Omental fat pad (tissue), 4 donors: ENCODE results near the gene SIM2. TPM values are rescaled to one million over a fixed set of nuclear protein-coding genes. Genes with fewer than 3 reads are reported as not detected.

Source experiments
- ATAC-seq: fragments of 150-250 bp; one replicate; pipeline ENCODE4 v1.9.1; 2016; ENCODE audit warnings: mild to moderate bottlenecking, moderate library complexity; ENCODE audit not compliant: low FRiP score
- DNase-seq: peaks from one replicate; pipeline ENCODE4 v3.0.0-alpha.2; 2019; ENCODE audit warnings: low spot score
- CTCF ChIP-seq, 3 donors: fragments of 450-650 bp; IDR thresholded peaks; one replicate each; pipeline ENCODE4 v1.5.1; 2016 to 2017; ENCODE audit warnings: antibody characterized with exemption in 3 of 3, mild to moderate bottlenecking in 3 of 3, moderate library complexity in 2 of 3
- total RNA-seq, 4 donors: library from RNA; depleted of rRNA; stranded (reverse); fragments of >200 nt; gene quantifications; one replicate each; pipeline ENCODE4 v1.1.0, GENCODE V29; 2016

The SIM2 gene
- total RNA-seq, 4 donors from 2014 or later: 3.2 TPM; not detected in 3

- ATAC-seq: no peak
- no peak for DNase-seq
- TF ChIP-seq CTCF (IDR thresholded peaks at IDR 0.05): no peak
These were observed 2.4 kb upstream of the SIM2 start for GRCh38 chr21:36696390-36697059.

- DNase-seq (no peak), ATAC-seq (no peak)
- TF ChIP-seq CTCF (IDR thresholded peaks at IDR 0.05): no peak
These were observed 1.7 kb upstream of the SIM2 start for GRCh38 chr21:36697060-36697850.

GRCh38 chr21:36697851-36698384 lies 997 bp upstream of the SIM2 start:
- no peak for DNase-seq
- TF ChIP-seq CTCF (IDR thresholded peaks at IDR 0.05): no peak
- ATAC-seq: no peak

DNA sequence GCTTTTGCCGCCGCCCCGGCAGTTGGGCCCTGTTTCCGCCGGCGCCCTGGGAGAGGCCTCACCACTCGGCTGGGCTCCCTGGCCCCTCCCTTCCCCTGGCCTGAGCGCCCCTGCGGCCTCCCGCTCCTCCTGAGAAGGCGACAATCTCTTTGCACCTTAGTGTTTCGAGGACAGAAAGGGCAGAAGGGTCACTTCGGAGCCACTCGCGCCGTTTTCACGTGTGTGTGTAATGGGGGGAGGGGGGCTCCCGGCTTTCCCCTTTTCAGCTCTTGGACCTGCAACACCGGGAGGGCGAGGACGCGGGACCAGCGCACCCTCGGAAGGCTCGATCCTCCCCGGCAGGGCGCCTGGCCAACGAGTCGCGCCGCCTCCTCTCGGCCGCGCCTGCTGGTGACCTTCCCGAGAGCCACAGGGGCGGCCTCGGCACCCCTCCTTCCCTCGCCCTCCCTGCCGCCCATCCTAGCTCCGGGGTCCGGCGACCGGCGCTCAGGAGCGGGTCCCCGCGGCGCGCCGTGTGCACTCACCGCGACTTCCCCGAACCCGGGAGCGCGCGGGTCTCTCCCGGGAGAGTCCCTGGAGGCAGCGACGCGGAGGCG lies 432 bp upstream of the SIM2 start:
- ATAC-seq: no peak
- no peak for DNase-seq

DNA sequence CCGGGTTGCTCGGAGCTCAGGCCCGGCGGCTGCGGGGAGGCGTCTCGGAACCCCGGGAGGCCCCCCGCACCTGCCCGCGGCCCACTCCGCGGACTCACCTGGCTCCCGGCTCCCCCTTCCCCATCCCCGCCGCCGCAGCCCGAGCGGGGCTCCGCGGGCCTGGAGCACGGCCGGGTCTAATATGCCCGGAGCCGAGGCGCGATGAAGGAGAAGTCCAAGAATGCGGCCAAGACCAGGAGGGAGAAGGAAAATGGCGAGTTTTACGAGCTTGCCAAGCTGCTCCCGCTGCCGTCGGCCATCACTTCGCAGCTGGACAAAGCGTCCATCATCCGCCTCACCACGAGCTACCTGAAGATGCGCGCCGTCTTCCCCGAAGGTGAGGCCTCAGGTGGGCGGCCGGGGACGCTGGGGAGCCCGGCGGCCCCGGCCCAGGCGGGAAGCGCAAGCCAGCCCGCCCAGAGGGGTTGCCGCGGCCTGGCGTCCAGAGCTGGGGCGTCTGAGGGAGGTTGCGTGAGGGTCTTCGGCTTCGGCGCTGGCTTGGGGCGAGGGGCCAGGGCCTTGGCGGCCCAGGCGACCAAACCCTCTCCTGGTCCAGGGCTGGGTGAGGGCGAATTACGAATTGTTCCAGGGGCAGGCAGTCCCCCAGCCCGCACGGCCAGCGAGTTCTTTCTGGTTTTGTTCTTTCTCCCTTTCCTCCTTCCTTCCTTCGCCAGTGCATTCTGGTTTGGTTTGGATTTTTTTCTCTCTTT lies 805 bp downstream of the SIM2 start:
- ATAC-seq (no peak), DNase-seq (no peak)
- TF ChIP-seq CTCF (IDR thresholded peaks at IDR 0.05): no peak

More for the DNA sequence above, 432 bp upstream of the SIM2 start:
- TF ChIP-seq CTCF (IDR thresholded peaks at IDR 0.05): no peak

GRCh38 chr21:36700295-36700970 lies 1.5 kb downstream of the SIM2 start:
- ATAC-seq (no peak), DNase-seq (no peak)
- TF ChIP-seq CTCF (IDR thresholded peaks at IDR 0.05): no peak
